ENCODE measurements around the gene CSTB.

CSTB gene

GRCh38 chr21:43812957-43813655 lies 37.0 kb upstream of the CSTB start:
- Histone ChIP-seq H3K27me3 (ENCODE audit: insufficient read depth, low read length, poor library complexity, severe bottlenecking) (no peaks in the 10 kb centered on the region), H3K79me2 (ENCODE audit: insufficient read depth, low read length) (no peaks in the 10 kb centered on the region), H3K4me3 (ENCODE audit: low read length, poor library complexity, severe bottlenecking) (no peak overlapping the region), H3K9me2 (replicated peaks; ENCODE audit: low read depth, low read length) (no peaks in the 10 kb centered on the region), H3K9ac (ENCODE audit: low read depth, low read length, poor library complexity, severe bottlenecking) (no peak overlapping the region), H3K9me3 (ENCODE audit: insufficient read depth, low read depth, low read length) (no peaks in the 10 kb centered on the region), H2AFZ (ENCODE audit: low read length) (no peak overlapping the region), H3K4me2 (ENCODE audit: low read depth, low read length, poor library complexity, severe bottlenecking) (no peak overlapping the region), H4K20me1 (ENCODE audit: insufficient read depth, low read length, poor library complexity, severe bottlenecking) (no peaks in the 10 kb centered on the region), H3F3A (ENCODE audit: low read depth) (no peaks in the 10 kb centered on the region), H3K36me3 (ENCODE audit: insufficient read depth, low read length) (no peaks in the 10 kb centered on the region), H3K4me1 (ENCODE audit: insufficient read depth, low read length, poor library complexity, severe bottlenecking) (peaks cover 3% of the 10 kb centered on the region)
- TF ChIP-seq EZH2phosphoT487 (IDR thresholded peaks at IDR 0.05; ENCODE audit: borderline replicate concordance) = no peak
- TF ChIP-seq CTCF (conservative IDR thresholded peaks at IDR 0.05; ENCODE audit: low read length) = no peak

GRCh38 chr21:43812139-43812821 lies 36.2 kb upstream of the CSTB start:
- no peak overlapping the region for H3K4me3 ChIP-seq (ENCODE audit: low read length, poor library complexity, severe bottlenecking)
- peaks cover 3% of the 10 kb centered on the region for H3K4me1 ChIP-seq (ENCODE audit: insufficient read depth, low read length, poor library complexity, severe bottlenecking)
- no peaks in the 10 kb centered on the region for H3F3A ChIP-seq (ENCODE audit: low read depth)
- no peak overlapping the region for H3K9ac ChIP-seq (ENCODE audit: low read depth, low read length, poor library complexity, severe bottlenecking)
- no peak for TF ChIP-seq EZH2phosphoT487 (IDR thresholded peaks at IDR 0.05; ENCODE audit: borderline replicate concordance)
- no peaks in the 10 kb centered on the region for H3K9me3 ChIP-seq (ENCODE audit: insufficient read depth, low read depth, low read length)
- no peak overlapping the region for H2AFZ ChIP-seq (ENCODE audit: low read length)
- no peaks in the 10 kb centered on the region for H3K9me2 ChIP-seq (replicated peaks; ENCODE audit: low read depth, low read length)
- no peak overlapping the region for H3K4me2 ChIP-seq (ENCODE audit: low read depth, low read length, poor library complexity, severe bottlenecking)
- H4K20me1 ChIP-seq (ENCODE audit: insufficient read depth, low read length, poor library complexity, severe bottlenecking) = no peaks in the 10 kb centered on the region
- H3K36me3 ChIP-seq (ENCODE audit: insufficient read depth, low read length) = no peaks in the 10 kb centered on the region
- H3K79me2 ChIP-seq (ENCODE audit: insufficient read depth, low read length) = no peaks in the 10 kb centered on the region
- no peaks in the 10 kb centered on the region for H3K27me3 ChIP-seq (ENCODE audit: insufficient read depth, low read length, poor library complexity, severe bottlenecking)

- no peak for TF ChIP-seq EZH2phosphoT487 (IDR thresholded peaks at IDR 0.05; ENCODE audit: borderline replicate concordance)
- TF ChIP-seq CTCF (conservative IDR thresholded peaks at IDR 0.05; ENCODE audit: low read length) = no peak
Observed at GRCh38 chr21:43811262-43812105, 35.4 kb upstream of the CSTB start.

More at GRCh38 chr21:43811262-43812105, 35.4 kb upstream of the CSTB start:
- Histone ChIP-seq H3K9me3 (ENCODE audit: insufficient read depth, low read depth, low read length) (no peaks in the 10 kb centered on the region), H3K9ac (ENCODE audit: low read depth, low read length, poor library complexity, severe bottlenecking) (peak overlapping the region; percentile 15), H3F3A (ENCODE audit: low read depth) (no peaks in the 10 kb centered on the region), H3K79me2 (ENCODE audit: insufficient read depth, low read length) (no peaks in the 10 kb centered on the region), H3K36me3 (ENCODE audit: insufficient read depth, low read length) (no peaks in the 10 kb centered on the region), H3K4me1 (ENCODE audit: insufficient read depth, low read length, poor library complexity, severe bottlenecking) (peaks cover 3% of the 10 kb centered on the region), H3K4me2 (ENCODE audit: low read depth, low read length, poor library complexity, severe bottlenecking) (peak overlapping the region; percentile 41), H3K4me3 (ENCODE audit: low read length, poor library complexity, severe bottlenecking) (no peak overlapping the region), H3K9me2 (replicated peaks; ENCODE audit: low read depth, low read length) (no peaks in the 10 kb centered on the region), H4K20me1 (ENCODE audit: insufficient read depth, low read length, poor library complexity, severe bottlenecking) (no peaks in the 10 kb centered on the region), H3K27me3 (ENCODE audit: insufficient read depth, low read length, poor library complexity, severe bottlenecking) (no peaks in the 10 kb centered on the region), H2AFZ (ENCODE audit: low read length) (peak overlapping the region; percentile 22; the same call in 1 of the 2 replicates)

Data from Loucy (cell line).